Measurements from ENCODE around the gene FNDC3B. TPM values are rescaled to one million over a fixed set of nuclear protein-coding genes. Genes with fewer than 3 reads are reported as not detected.

Gene FNDC3B
- total RNA-seq, 2 donors from 2014 or later = 80.6 to 107 TPM

GRCh38 chr3:172310428-172310760, 271.0 kb downstream of the FNDC3B start:
- Mint-ChIP-seq H3K27ac (no peak overlapping the region), H3K9me3 (no peaks in the 10 kb centered on the region), H3K4me3 (no peak overlapping the region), H3K36me3 (ENCODE audit: low read depth) (peaks cover 76% of the 10 kb centered on the region), H3K27me3 (ENCODE audit: insufficient read depth) (no peaks in the 10 kb centered on the region), H3K4me1 (peaks cover 26% of the 10 kb centered on the region)
- DNase-seq = no peak
- 99 to 100% methylated on average over 1 to 3 of the region's 3 CpGs for WGBS, 2 experiments (ENCODE audit: insufficient coverage in 1 of 2, insufficient read length in 1 of 2)
- Histone ChIP-seq H3K4me1 (ENCODE audit: control insufficient read depth, insufficient read depth, low read length) (peaks cover 16% of the 10 kb centered on the region), H3K27me3 (ENCODE audit: control insufficient read depth, insufficient read depth, low read length, poor library complexity, severe bottlenecking) (no peaks in the 10 kb centered on the region), H3K4me3 (ENCODE audit: low read length) (no peak overlapping the region), H3K9ac (ENCODE audit: extremely low read depth, low read length, poor library complexity, severe bottlenecking) (no peak overlapping the region), H3K36me3 (ENCODE audit: control insufficient read depth, insufficient read depth, low read length) (peaks cover 94% of the 10 kb centered on the region), H3K9me3 (ENCODE audit: control insufficient read depth, low read length) (no peaks in the 10 kb centered on the region), H3K27ac (ENCODE audit: low read depth, low read length) (no peak overlapping the region)
- TF ChIP-seq CTCF (conservative IDR thresholded peaks at IDR 0.05) = no peak

GRCh38 chr3:172311217-172311616, 271.8 kb downstream of the FNDC3B start:
- peaks cover 80% of the 10 kb centered on the region for H3K36me3 Mint-ChIP-seq (ENCODE audit: low read depth)

GRCh38 chr3:172312001-172312400, 272.6 kb downstream of the FNDC3B start:
- Histone ChIP-seq H3K4me1 (ENCODE audit: control insufficient read depth, insufficient read depth, low read length) (peaks cover 16% of the 10 kb centered on the region), H3K27ac (ENCODE audit: low read depth, low read length) (no peak overlapping the region), H3K27me3 (ENCODE audit: control insufficient read depth, insufficient read depth, low read length, poor library complexity, severe bottlenecking) (no peaks in the 10 kb centered on the region), H3K9ac (ENCODE audit: extremely low read depth, low read length, poor library complexity, severe bottlenecking) (no peak overlapping the region), H3K36me3 (ENCODE audit: control insufficient read depth, insufficient read depth, low read length) (peaks cover 91% of the 10 kb centered on the region), H3K4me3 (ENCODE audit: low read length) (no peak overlapping the region), H3K9me3 (ENCODE audit: control insufficient read depth, low read length) (no peaks in the 10 kb centered on the region)
- Mint-ChIP-seq H3K4me1 (peaks cover 24% of the 10 kb centered on the region), H3K4me3 (no peak overlapping the region), H3K36me3 (ENCODE audit: low read depth) (peaks cover 82% of the 10 kb centered on the region), H3K27ac (peak overlapping the region; percentile 69), H3K27me3 (ENCODE audit: insufficient read depth) (no peaks in the 10 kb centered on the region), H3K9me3 (no peaks in the 10 kb centered on the region)
- DNase-seq = no peak
- no peak for TF ChIP-seq CTCF (conservative IDR thresholded peaks at IDR 0.05)
- WGBS, 2 experiments (ENCODE audit: insufficient coverage in 1 of 2, insufficient read length in 1 of 2) = 95 to 98% methylated on average over 6 of the region's 6 CpGs

More at GRCh38 chr3:172311217-172311616, 271.8 kb downstream of the FNDC3B start:
- Mint-ChIP-seq H3K27ac (no peak overlapping the region), H3K27me3 (ENCODE audit: insufficient read depth) (no peaks in the 10 kb centered on the region), H3K4me3 (no peak overlapping the region), H3K9me3 (no peaks in the 10 kb centered on the region), H3K4me1 (peaks cover 26% of the 10 kb centered on the region)
- H3K9me3 ChIP-seq (ENCODE audit: control insufficient read depth, low read length) = no peaks in the 10 kb centered on the region
- H3K9ac ChIP-seq (ENCODE audit: extremely low read depth, low read length, poor library complexity, severe bottlenecking) = no peak overlapping the region
- WGBS, 2 experiments (ENCODE audit: insufficient coverage in 1 of 2, insufficient read length in 1 of 2) = 88 to 95% methylated on average over 6 to 8 of the region's 8 CpGs
- H3K27me3 ChIP-seq (ENCODE audit: control insufficient read depth, insufficient read depth, low read length, poor library complexity, severe bottlenecking) = no peaks in the 10 kb centered on the region
- peaks cover 92% of the 10 kb centered on the region for H3K36me3 ChIP-seq (ENCODE audit: control insufficient read depth, insufficient read depth, low read length)
- no peak overlapping the region for H3K27ac ChIP-seq (ENCODE audit: low read depth, low read length)
- no peak for DNase-seq
- H3K4me3 ChIP-seq (ENCODE audit: low read length) = no peak overlapping the region
- H3K4me1 ChIP-seq (ENCODE audit: control insufficient read depth, insufficient read depth, low read length) = peaks cover 16% of the 10 kb centered on the region
- no peak for TF ChIP-seq CTCF (conservative IDR thresholded peaks at IDR 0.05)

All from endodermal cell (in vitro differentiated cells).